H1 (cell line): ENCODE data around the gene ARHGAP15. TPM values are rescaled to one million over a fixed set of nuclear protein-coding genes. Genes with fewer than 3 reads are reported as not detected.

Source experiments
- CTCF ChIA-PET: fragments of 300-600 bp; sonication (Branson Sonifier 250); formaldehyde crosslinking; loops from one replicate; lab custom pipeline; 2021; ENCODE audit not compliant: partially characterized antibody; lab: Charles Lee
- POLR2A ChIA-PET: fragments of 300-600 bp; sonication (Branson Sonifier 250); formaldehyde crosslinking; loops from one replicate; lab custom pipeline; 2021; ENCODE audit warnings: inconsistent platforms; ENCODE audit not compliant: partially characterized antibody; lab: Charles Lee
- DNase-seq, 2 experiments: peaks; one replicate each; pipeline versions ENCODE4 v3.0.0 to v3.0.0-alpha.2; 2010 to 2022; ENCODE audit warnings: low spot score in 2 of 2, low read depth in 1 of 2, mixed read lengths in 1 of 2
- FAIRE-seq: peaks from 2 replicates; lab custom pipeline; 2011; peaks lifted over from hg19 to GRCh38; lab: Jason Lieb, UNC
- H2AFZ ChIP-seq: 2 replicates; pipeline ENCODE4 v1.8.1; 2012; ENCODE audit warnings: low read length, inconsistent platforms
- H2AK5ac ChIP-seq: 2 replicates; pipeline ENCODE4 v1.6.1; 2013; ENCODE audit warnings: low read depth, low read length
- H2BK120ac ChIP-seq: replicated peaks from 2 replicates; pipeline ENCODE3; 2013; ENCODE audit warnings: low read depth, low read length, inconsistent platforms
- H2BK12ac ChIP-seq: 2 replicates; pipeline ENCODE4 v1.6.1; 2013; ENCODE audit warnings: low read depth, low read length
- H2BK15ac ChIP-seq: 2 replicates; pipeline ENCODE4 v1.6.1; 2013; ENCODE audit warnings: low read length
- H2BK20ac ChIP-seq: 2 replicates; pipeline ENCODE4 v1.6.1; 2013; ENCODE audit warnings: low read length
- H2BK5ac ChIP-seq: 2 replicates; pipeline ENCODE4 v1.6.1; 2013; ENCODE audit warnings: low read depth, low read length
- H3K14ac ChIP-seq: 2 replicates; pipeline ENCODE4 v1.6.1; 2013; ENCODE audit warnings: inconsistent platforms; ENCODE audit not compliant: insufficient read length
- H3K18ac ChIP-seq: 2 replicates; pipeline ENCODE4 v1.6.1; 2013; ENCODE audit warnings: low read length; ENCODE audit errors: extremely low read depth
- H3K23ac ChIP-seq: 2 replicates; pipeline ENCODE4 v1.6.1; 2013; ENCODE audit warnings: inconsistent platforms; ENCODE audit not compliant: insufficient read length
- H3K23me2 ChIP-seq: 2 replicates; pipeline ENCODE4 v1.6.1; 2013; ENCODE audit warnings: low read depth, low read length
- H3K27ac ChIP-seq: 2 replicates; pipeline ENCODE4 v1.6.1; 2011; ENCODE audit warnings: low read depth, low read length, inconsistent platforms
- H3K27me3 ChIP-seq, 4 experiments: replicated peaks in 1 of 4; 1 replicate in 1 of 4; 2 replicates in 3 of 4; pipeline versions ENCODE4 v1.6.1 to v1.8.1; 2011 to 2013; ENCODE audit warnings: low read length in 3 of 4, mild to moderate bottlenecking in 3 of 4, inconsistent platforms in 2 of 4, mixed read lengths in 2 of 4, moderate library complexity in 1 of 4; ENCODE audit not compliant: control insufficient read depth in 3 of 4, insufficient read depth in 3 of 4; ENCODE audit errors: extremely low read depth in 1 of 4
- H3K36me3 ChIP-seq, 4 experiments: 2 replicates each; pipeline versions ENCODE4 v1.6.1 to v1.8.1; 2011 to 2013; ENCODE audit warnings: mild to moderate bottlenecking in 4 of 4, low read length in 3 of 4, moderate library complexity in 2 of 4, control low read depth in 1 of 4, inconsistent platforms in 1 of 4; ENCODE audit not compliant: insufficient read depth in 4 of 4, control insufficient read depth in 2 of 4
- H3K4ac ChIP-seq: replicated peaks from 2 replicates; pipeline ENCODE3; 2013; ENCODE audit warnings: low read length, low read depth, mixed read lengths, inconsistent platforms; ENCODE audit not compliant: insufficient read length
- H3K4me1 ChIP-seq, 4 experiments: replicated peaks in 1 of 4; 1 replicate in 1 of 4; 2 replicates in 3 of 4; pipeline versions ENCODE4 v1.6.1 to v1.8.1; 2011 to 2013; ENCODE audit warnings: low read length in 3 of 4, inconsistent platforms in 2 of 4, mixed read lengths in 1 of 4; ENCODE audit not compliant: insufficient read depth in 4 of 4, control insufficient read depth in 3 of 4
- H3K4me2 ChIP-seq, 2 experiments: 2 replicates each; pipeline versions ENCODE4 v1.6.1 to v1.8.1; 2011 to 2013; ENCODE audit warnings: low read depth in 2 of 2, low read length in 2 of 2, control low read depth in 1 of 2, inconsistent platforms in 1 of 2, mild to moderate bottlenecking in 1 of 2; ENCODE audit not compliant: insufficient read depth in 1 of 2
- H3K4me3 ChIP-seq, 4 experiments: fragments of 200-600, 300-600 bp in 1 of 4; sonication (generic), shearing (Covaris generic), sonication (Bioruptor Twin) in 1 of 4; 2 replicates each; pipeline versions ENCODE4 v1.5.1 to v1.8.1; 2011 to 2016; ENCODE audit warnings: low read length in 4 of 4, low read depth in 3 of 4, control low read depth in 2 of 4, inconsistent platforms in 2 of 4, mild to moderate bottlenecking in 2 of 4, mixed read lengths in 1 of 4, moderate library complexity in 1 of 4; ENCODE audit not compliant: insufficient read depth in 2 of 4; ENCODE audit errors: extremely low read depth in 1 of 4
- H3K56ac ChIP-seq: replicated peaks from 2 replicates; pipeline ENCODE3; 2013; ENCODE audit warnings: low read depth, mild to moderate bottlenecking, mixed read lengths, low read length, inconsistent platforms; ENCODE audit not compliant: insufficient read length
- H3K79me1 ChIP-seq: 2 replicates; pipeline ENCODE4 v1.6.1; 2013; ENCODE audit warnings: low read depth, low read length, control low read depth
- H3K79me2 ChIP-seq, 2 experiments: 2 replicates each; pipeline versions ENCODE4 v1.6.1 to v1.8.1; 2012 to 2013; ENCODE audit warnings: low read length in 2 of 2, mild to moderate bottlenecking in 2 of 2, inconsistent platforms in 1 of 2; ENCODE audit not compliant: insufficient read depth in 2 of 2, control insufficient read depth in 1 of 2
- H3K9ac ChIP-seq, 4 experiments: replicated peaks in 1 of 4; 1 replicate in 1 of 4; 2 replicates in 3 of 4; pipeline versions ENCODE4 v1.6.1 to v1.8.1; 2011 to 2013; ENCODE audit warnings: low read depth in 3 of 4, low read length in 3 of 4, control low read depth in 2 of 4, mild to moderate bottlenecking in 2 of 4, moderate library complexity in 2 of 4, inconsistent platforms in 1 of 4; ENCODE audit errors: extremely low read depth in 1 of 4
- H3K9me3 ChIP-seq, 2 experiments: 2 replicates each; pipeline versions ENCODE4 v1.6.1 to v1.8.1; 2012 to 2013; ENCODE audit warnings: mild to moderate bottlenecking in 2 of 2, moderate library complexity in 2 of 2, control low read depth in 1 of 2, inconsistent platforms in 1 of 2, low read depth in 1 of 2, low read length in 1 of 2, mixed read lengths in 1 of 2; ENCODE audit not compliant: insufficient read depth in 2 of 2
- H4K20me1 ChIP-seq, 2 experiments: replicated peaks in 1 of 2; 2 replicates each; pipeline versions ENCODE3 to v1.8.1; 2011 to 2013; ENCODE audit warnings: inconsistent platforms in 2 of 2, low read length in 2 of 2, mild to moderate bottlenecking in 1 of 2; ENCODE audit not compliant: insufficient read depth in 2 of 2, control insufficient read depth in 1 of 2
- H4K5ac ChIP-seq: 2 replicates; pipeline ENCODE4 v1.6.1; 2013; ENCODE audit warnings: low read length, low read depth, mixed read lengths, inconsistent platforms; ENCODE audit not compliant: insufficient read length
- H4K8ac ChIP-seq: 2 replicates; pipeline ENCODE4 v1.8.0; 2013; ENCODE audit warnings: mild to moderate bottlenecking, moderate library complexity, low read length, inconsistent platforms; ENCODE audit not compliant: insufficient read depth; ENCODE audit errors: extremely low read depth
- H4K91ac ChIP-seq: replicated peaks from 2 replicates; pipeline ENCODE3; 2013; ENCODE audit warnings: low read length, mixed read lengths, inconsistent platforms; ENCODE audit not compliant: insufficient read length
- JUN ChIP-seq: IDR thresholded peaks from 2 replicates; pipeline ENCODE4 v1.6.1; 2011; ENCODE audit warnings: low read depth, mild to moderate bottlenecking, improper control_type of control experiment, low read length
- JUND ChIP-seq: IDR thresholded peaks from 2 replicates; pipeline ENCODE4 v1.6.1; 2011; ENCODE audit warnings: mild to moderate bottlenecking, improper control_type of control experiment, low read length
- KDM1A ChIP-seq: fragments of 200-600, 300-600 bp; sonication (generic); IDR thresholded peaks from 2 replicates; pipeline ENCODE4 v1.7.1; 2016; ENCODE audit warnings: mild to moderate bottlenecking, low read length, borderline replicate concordance
- POLR2A ChIP-seq, 2 experiments: IDR thresholded peaks; 1 replicate in 1 of 2; 2 replicates in 1 of 2; pipeline ENCODE4 v1.6.1; 2011; ENCODE audit warnings: low read depth in 2 of 2, low read length in 2 of 2, mild to moderate bottlenecking in 2 of 2; ENCODE audit errors: control extremely low read depth in 1 of 2
- SIN3A ChIP-seq, 2 experiments: IDR thresholded peaks in 1 of 2; conservative IDR thresholded peaks in 1 of 2; 2 replicates each; pipeline ENCODE4 v1.6.1; 2011 to 2012; ENCODE audit warnings: low read length in 2 of 2, improper control_type of control experiment in 1 of 2, low read depth in 1 of 2, mild to moderate bottlenecking in 1 of 2
- USF2 ChIP-seq: IDR thresholded peaks from 2 replicates; pipeline ENCODE4 v1.6.1; 2011; ENCODE audit warnings: low read length, improper control_type of control experiment
- WGBS, 2 experiments: shearing (Covaris generic) in 1 of 2; methylation state at CpG; one replicate each; pipeline versions ENCODE4 v1.1.6 to v1.1.7; 2013 to 2015; ENCODE audit warnings: low lambda C conversion rate in 2 of 2, mixed read lengths in 2 of 2, inconsistent platforms in 1 of 2, low coverage in 1 of 2, missing lambda C conversion rate in 1 of 2; ENCODE audit not compliant: insufficient replicate concordance in 2 of 2, insufficient coverage in 1 of 2, insufficient read length in 1 of 2; ENCODE audit errors: extremely low coverage in 1 of 2, missing lambda C conversion rate in 1 of 2; 5-methylcytosine and 5-hydroxymethylcytosine counted together
- polyA plus RNA-seq, 7 experiments: library from polyadenylated mRNA; depleted of rRNA in 3 of 7; stranded (reverse) in 5 of 7; unstranded in 2 of 7; fragments of >200 nt in 5 of 7; fragments of 200-250 nt in 2 of 7; gene quantifications; 1 replicate in 5 of 7; 2 replicates in 1 of 7; 4 replicates in 1 of 7; pipeline versions ENCODE4 v1.2.1 to v1.2.3, GENCODE V29; 2011 to 2013; ENCODE audit warnings: missing spikeins in 2 of 7, mixed read lengths in 2 of 7
- total RNA-seq: library from RNA; stranded (reverse); fragmentation: NEBNext Ultra II Directional; extraction: Animal tissue kit (Norgen Biotek cat#: 25700); gene quantifications from 2 replicates; pipeline ENCODE4 v1.2.1, GENCODE V29; 2021
- TF ChIP-seq, protein P1 (sequence below): IDR thresholded peaks from 2 replicates; pipeline ENCODE4 v1.6.1; 2012; ENCODE audit warnings: inconsistent platforms
- TF ChIP-seq, protein P2 (sequence below), 3 experiments: IDR thresholded peaks; 1 replicate in 2 of 3; 2 replicates in 1 of 3; pipeline versions ENCODE4 v1.5.1 to v1.6.1; 2011; ENCODE audit warnings: low read length in 3 of 3, mild to moderate bottlenecking in 3 of 3, inconsistent platforms in 2 of 3, low read depth in 1 of 3, moderate library complexity in 1 of 3; ENCODE audit not compliant: insufficient read depth in 1 of 3; ENCODE audit errors: control extremely low read depth in 1 of 3

The ARHGAP15 gene
- total and polyA plus RNA-seq, 2 of the 8 experiments (the other 6 are each of a cell fraction or from before 2014, with no cell fraction given) = not detected

DNA sequence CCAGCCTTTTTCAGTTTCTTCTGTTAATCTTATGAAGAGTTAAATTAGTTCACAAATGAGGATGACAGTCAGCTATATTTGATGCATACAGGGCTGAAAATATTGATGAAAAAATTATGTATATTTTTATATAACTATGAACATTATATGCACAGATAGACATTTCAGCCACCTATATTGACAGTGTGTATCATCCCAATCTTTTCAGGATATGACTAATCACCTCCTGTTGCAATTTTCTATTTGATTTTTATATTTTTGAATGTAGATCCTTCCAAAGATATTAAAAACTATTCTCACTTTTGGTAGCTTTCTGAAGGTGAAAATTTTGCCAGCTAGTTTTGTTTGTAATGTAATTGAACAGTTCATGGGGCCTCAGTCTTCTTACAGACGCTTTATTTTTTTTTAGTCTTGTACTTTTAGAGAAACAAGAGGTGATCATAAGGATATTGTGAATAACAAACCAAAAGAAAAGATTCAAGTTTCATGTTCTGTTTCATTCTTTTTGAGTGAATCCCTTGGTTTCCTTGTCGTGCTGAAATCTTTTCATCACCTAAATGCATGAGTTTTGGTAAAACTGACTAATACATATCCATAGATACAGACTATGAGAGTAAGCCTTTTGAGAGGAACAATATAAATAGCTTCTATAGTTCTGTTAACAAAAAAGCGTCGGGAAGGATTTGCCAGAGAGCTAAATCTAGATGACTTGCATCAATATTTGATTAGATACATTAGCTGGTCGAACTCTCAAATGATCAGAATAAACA, 123.1 kb downstream of the ARHGAP15 start:
- H2BK12ac ChIP-seq = no peak overlapping the region
- no peak overlapping the region for H2AFZ ChIP-seq
- no peak overlapping the region for H2BK15ac ChIP-seq
- no peaks in the 10 kb centered on the region for H4K20me1 ChIP-seq
- H3K79me2 ChIP-seq = no peaks in the 10 kb centered on the region
- no peak overlapping the region for H3K23ac ChIP-seq
- no peak overlapping the region for H3K4me2 ChIP-seq
- H3K14ac ChIP-seq = no peak overlapping the region
- no peak overlapping the region for H3K4me3 ChIP-seq
- H3K23me2 ChIP-seq = no peaks in the 10 kb centered on the region
- ChIA-PET POLR2A (no interaction called here), CTCF (interaction anchor here (0.6 to 3.5 kb wide), 10 partner anchors 10 to 975 kb away, joined by 3 to 13 read pairs (median 6); no protein-coding TSS in a partner anchor)
- peaks cover 0 to 1% (median 0%) of the 10 kb centered on the region in 4 experiments; a peak in 1 of 7 replicates for H3K27me3 ChIP-seq
- no peak overlapping the region for H2BK120ac ChIP-seq
- H3K56ac ChIP-seq = no peak overlapping the region
- DNase-seq (no peak), FAIRE-seq (no peak)
- no peaks in the 10 kb centered on the region for H3K4me1 ChIP-seq
- H2BK5ac ChIP-seq = no peak overlapping the region
- 85% methylated on average over 5 of the region's 5 CpGs; no CpG with 5 or more reads in 1 of the 2 experiments for WGBS, 2 experiments
- H3K79me1 ChIP-seq = no peaks in the 10 kb centered on the region
- H3K27ac ChIP-seq = no peak overlapping the region
- no peak overlapping the region for H3K4ac ChIP-seq
- H2AK5ac ChIP-seq = no peak overlapping the region
- no peak overlapping the region for H3K9ac ChIP-seq
- no peak overlapping the region for H3K18ac ChIP-seq
- H2BK20ac ChIP-seq = no peak overlapping the region
- no peak overlapping the region for H4K5ac ChIP-seq
- H3K36me3 ChIP-seq = no peaks in the 10 kb centered on the region
- H4K91ac ChIP-seq = no peak overlapping the region
- no peak overlapping the region for H4K8ac ChIP-seq
- no peaks in the 10 kb centered on the region for H3K9me3 ChIP-seq
- TF ChIP-seq JUN (no peak), SIN3A (conservative IDR thresholded peaks at IDR 0.05 in 1 of 2, IDR thresholded peaks at IDR 0.05 in 1 of 2; ENCODE audit: low read depth in 1 of 2, low read length in 2 of 2) (no peak), USF2 (no peak), JUND (no peak), KDM1A (no peak), POLR2A (IDR thresholded peaks at IDR 0.05; ENCODE audit: control extremely low read depth in 1 of 2, low read depth in 2 of 2, low read length in 2 of 2) (no peak)
- TF ChIP-seq, protein P1, sequence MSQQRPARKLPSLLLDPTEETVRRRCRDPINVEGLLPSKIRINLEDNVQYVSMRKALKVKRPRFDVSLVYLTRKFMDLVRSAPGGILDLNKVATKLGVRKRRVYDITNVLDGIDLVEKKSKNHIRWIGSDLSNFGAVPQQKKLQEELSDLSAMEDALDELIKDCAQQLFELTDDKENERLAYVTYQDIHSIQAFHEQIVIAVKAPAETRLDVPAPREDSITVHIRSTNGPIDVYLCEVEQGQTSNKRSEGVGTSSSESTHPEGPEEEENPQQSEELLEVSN = no peak
- TF ChIP-seq, protein P2, sequence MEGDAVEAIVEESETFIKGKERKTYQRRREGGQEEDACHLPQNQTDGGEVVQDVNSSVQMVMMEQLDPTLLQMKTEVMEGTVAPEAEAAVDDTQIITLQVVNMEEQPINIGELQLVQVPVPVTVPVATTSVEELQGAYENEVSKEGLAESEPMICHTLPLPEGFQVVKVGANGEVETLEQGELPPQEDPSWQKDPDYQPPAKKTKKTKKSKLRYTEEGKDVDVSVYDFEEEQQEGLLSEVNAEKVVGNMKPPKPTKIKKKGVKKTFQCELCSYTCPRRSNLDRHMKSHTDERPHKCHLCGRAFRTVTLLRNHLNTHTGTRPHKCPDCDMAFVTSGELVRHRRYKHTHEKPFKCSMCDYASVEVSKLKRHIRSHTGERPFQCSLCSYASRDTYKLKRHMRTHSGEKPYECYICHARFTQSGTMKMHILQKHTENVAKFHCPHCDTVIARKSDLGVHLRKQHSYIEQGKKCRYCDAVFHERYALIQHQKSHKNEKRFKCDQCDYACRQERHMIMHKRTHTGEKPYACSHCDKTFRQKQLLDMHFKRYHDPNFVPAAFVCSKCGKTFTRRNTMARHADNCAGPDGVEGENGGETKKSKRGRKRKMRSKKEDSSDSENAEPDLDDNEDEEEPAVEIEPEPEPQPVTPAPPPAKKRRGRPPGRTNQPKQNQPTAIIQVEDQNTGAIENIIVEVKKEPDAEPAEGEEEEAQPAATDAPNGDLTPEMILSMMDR (IDR thresholded peaks at IDR 0.05; ENCODE audit: control extremely low read depth in 1 of 3, insufficient read depth in 1 of 3, low read depth in 1 of 3, low read length in 3 of 3) = no peak
